Lower lobe of right lung (tissue), 2 donors: ENCODE results near the gene DLL3. TPM values are rescaled to one million over a fixed set of nuclear protein-coding genes. Genes with fewer than 3 reads are reported as not detected.

Source experiments
- ATAC-seq, 2 donors: fragments of 200-7000 bp; cut with Tn5 transposase; one replicate each; pipeline ENCODE4 v1.9.1; 2020 to 2022; ENCODE audit warnings: mild to moderate bottlenecking in 2 of 2, moderate library complexity in 2 of 2
- DNase-seq: peaks from one replicate; pipeline ENCODE4 v3.0.0-alpha.2; 2020
- H3K27ac ChIP-seq: fragments of 200-600 bp; one replicate; pipeline ENCODE4 v1.8.0; 2022
- H3K27me3 ChIP-seq: fragments of 200-600 bp; one replicate; pipeline ENCODE4 v1.8.0; 2022; ENCODE audit warnings: low read depth
- H3K36me3 ChIP-seq: fragments of 200-600 bp; one replicate; pipeline ENCODE4 v1.8.0; 2022; ENCODE audit warnings: mild to moderate bottlenecking
- H3K4me1 ChIP-seq: fragments of 200-600 bp; one replicate; pipeline ENCODE4 v1.8.0; 2022
- H3K4me3 ChIP-seq: fragments of 200-600 bp; one replicate; pipeline ENCODE4 v1.8.0; 2022; ENCODE audit warnings: mild to moderate bottlenecking
- H3K9me3 ChIP-seq: fragments of 200-600 bp; one replicate; pipeline ENCODE4 v1.8.0; 2022
- CTCF ChIP-seq: fragments of 200-600 bp; IDR thresholded peaks from one replicate; pipeline ENCODE4 v1.8.0; 2022; ENCODE audit warnings: antibody characterized with exemption, mild to moderate bottlenecking
- intact Hi-C: fragments of 100-400 bp; cut with DNase I; formaldehyde crosslinking; loops from one replicate; pipeline ENCODE4 v1.11.0; 2022
- total RNA-seq: library from RNA; stranded (reverse); fragmentation: NEBNext Ultra II Directional; extraction: Animal tissue kit (Norgen Biotek cat#: 25700); gene quantifications from one replicate; pipeline ENCODE4 v1.2.1, GENCODE V29; 2021
- donor health status: DM: no; HTN: yes; CAD: no; lungs with severe emphysema.

DLL3 gene
- total RNA-seq, 1 donor from 2014 or later, result not detected

GRCh38 chr19:39480337-39481228 is 18.2 kb upstream of the DLL3 start, which contains the start of gene TIMM50:
TSS of gene TIMM50 (plus strand) at chr19:39480838. CDS start at chr19:39480854, 16 bp downstream.
- peaks cover 38% of the 10 kb centered on the region for H3K36me3 ChIP-seq
- H3K4me1 ChIP-seq, result peaks cover 21% of the 10 kb centered on the region
- peak within 1 kb of the TSS; percentile 99 for H3K4me3 ChIP-seq
- peak within 1 kb of the TSS; percentile 85 for H3K27ac ChIP-seq
- ATAC-seq, result peak; percentile 98 to 99
- TF ChIP-seq CTCF, result no peak
- no peaks in the 10 kb centered on the region for H3K27me3 ChIP-seq
- no peaks in the 10 kb centered on the region for H3K9me3 ChIP-seq
- intact Hi-C loops, result no loop called here
- DNase-seq, result peak; percentile 99

- Histone ChIP-seq H3K4me1 (peaks cover 21% of the 10 kb centered on the region), H3K27ac (peak overlapping the region; percentile 85), H3K9me3 (no peaks in the 10 kb centered on the region), H3K27me3 (no peaks in the 10 kb centered on the region), H3K4me3 (peak overlapping the region; percentile 99), H3K36me3 (peaks cover 38% of the 10 kb centered on the region)
- no peak for ATAC-seq
- TF ChIP-seq CTCF, result no peak
- intact Hi-C loops, result no loop called here
- no peak for DNase-seq
These were observed 17.6 kb upstream of the DLL3 start for GRCh38 chr19:39481229-39481545.

GRCh38 chr19:39481676-39482075 is 17.1 kb upstream of the DLL3 start:
- intact Hi-C loops, result no loop called here
- Histone ChIP-seq H3K27ac (no peak overlapping the region), H3K27me3 (no peaks in the 10 kb centered on the region), H3K4me3 (peak overlapping the region; percentile 99), H3K36me3 (peaks cover 41% of the 10 kb centered on the region), H3K9me3 (no peaks in the 10 kb centered on the region), H3K4me1 (peaks cover 21% of the 10 kb centered on the region)
- no peak for DNase-seq
- no peak for ATAC-seq
- TF ChIP-seq CTCF, result no peak

- no peaks in the 10 kb centered on the region for H3K27me3 ChIP-seq
- intact Hi-C loops, result no loop called here
- DNase-seq (no peak), ATAC-seq (no peak)
- H3K4me3 ChIP-seq, result no peak overlapping the region
- TF ChIP-seq CTCF, result no peak
- peaks cover 21% of the 10 kb centered on the region for H3K4me1 ChIP-seq
- H3K9me3 ChIP-seq, result no peaks in the 10 kb centered on the region
- H3K36me3 ChIP-seq, result peaks cover 50% of the 10 kb centered on the region
- no peak overlapping the region for H3K27ac ChIP-seq
These were observed 15.6 kb upstream of the DLL3 start for GRCh38 chr19:39483141-39483540.

- Histone ChIP-seq H3K36me3 (peaks cover 68% of the 10 kb centered on the region), H3K9me3 (no peaks in the 10 kb centered on the region), H3K27ac (no peak overlapping the region), H3K4me1 (no peaks in the 10 kb centered on the region), H3K27me3 (no peaks in the 10 kb centered on the region), H3K4me3 (no peak overlapping the region)
- intact Hi-C loops, result no loop called here
- no peak for TF ChIP-seq CTCF
- ATAC-seq (no peak), DNase-seq (no peak)
These were observed 9.0 kb upstream of the DLL3 start for GRCh38 chr19:39489756-39490155.
